Stimulated activated naive CD8-positive, alpha-beta T cell treated with anti-CD3 and anti-CD28 coated beads, Interleukin-15, Interleukin-2, amounts not matched to agents 100 U/mL and 50 U/mL, for 24 hours (primary cell): ENCODE results near the gene SPATA6L.
"Not testable (repeated sequence)": the region's sequence is repeated elsewhere in the genome, so short reads cannot be mapped to it uniquely, and the experiment has no call there.

Experiments
- ATAC-seq: fragments of 150-1000 bp; cut with Tn5 transposase; one replicate; pipeline ENCODE4 v1.10.0; 2021
- DNase-seq: peaks from one replicate; pipeline ENCODE4 v3.0.0; 2021

SPATA6L gene

DNA sequence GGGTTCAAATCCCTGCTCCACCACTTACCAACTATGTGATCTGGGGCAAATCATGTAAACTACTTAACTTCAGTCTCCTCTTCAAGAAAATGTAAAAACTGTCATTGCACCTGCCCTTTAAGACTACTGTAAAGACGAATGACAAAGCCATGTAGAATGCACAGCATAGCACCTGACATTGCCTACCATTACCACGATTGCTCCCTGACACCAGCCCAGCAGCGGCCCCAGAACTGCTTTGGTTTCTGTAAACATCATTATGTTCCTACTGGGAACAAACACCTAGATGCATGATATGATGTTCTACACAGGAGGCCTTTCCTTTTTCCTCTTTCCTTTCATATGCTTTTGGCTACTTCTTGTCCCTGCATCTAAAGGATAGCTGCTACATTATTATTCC, 27.3 kb downstream of the SPATA6L start:
- DNase-seq, result no peak
- ATAC-seq, result no peak

DNA sequence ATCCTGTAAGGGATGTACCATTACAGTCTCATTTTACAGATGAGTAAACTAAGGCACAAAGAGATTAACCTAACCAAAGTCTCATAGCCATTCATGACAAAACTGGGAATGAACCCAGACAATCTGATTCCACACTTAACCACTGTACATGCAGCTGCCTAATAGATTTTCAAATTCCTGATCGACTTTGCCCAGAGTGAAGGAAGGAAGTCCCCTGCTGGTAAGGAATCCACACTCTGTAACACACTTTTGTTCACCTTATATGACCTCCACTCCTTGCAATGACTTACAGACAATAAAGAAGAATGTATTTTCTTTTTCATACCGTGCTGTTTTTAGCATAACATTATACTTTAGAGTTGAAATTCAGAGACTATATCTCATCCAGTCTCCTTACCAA, 35.4 kb downstream of the SPATA6L start:
- ATAC-seq, result no peak
- no peak for DNase-seq

DNA sequence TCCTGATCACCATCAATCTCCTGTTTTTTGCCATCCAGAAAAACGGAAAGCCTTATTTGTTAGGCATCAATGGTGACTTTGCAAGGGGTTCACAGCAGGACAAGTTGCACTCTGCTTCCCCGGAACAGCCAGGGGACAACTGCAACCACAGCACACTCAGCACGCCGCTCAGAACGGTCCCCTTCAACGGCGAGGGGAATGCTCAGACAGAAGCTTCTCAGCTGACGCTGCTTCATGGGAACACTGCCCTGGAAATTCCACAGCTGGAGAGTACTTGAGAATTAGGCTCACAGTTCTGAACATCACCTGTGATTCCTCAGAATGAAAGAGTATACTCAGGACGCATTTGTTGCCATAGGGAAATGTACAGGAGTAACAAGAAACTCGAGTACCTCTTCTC, 44.3 kb downstream of the SPATA6L start:
- no peak for ATAC-seq
- DNase-seq, result no peak

DNA sequence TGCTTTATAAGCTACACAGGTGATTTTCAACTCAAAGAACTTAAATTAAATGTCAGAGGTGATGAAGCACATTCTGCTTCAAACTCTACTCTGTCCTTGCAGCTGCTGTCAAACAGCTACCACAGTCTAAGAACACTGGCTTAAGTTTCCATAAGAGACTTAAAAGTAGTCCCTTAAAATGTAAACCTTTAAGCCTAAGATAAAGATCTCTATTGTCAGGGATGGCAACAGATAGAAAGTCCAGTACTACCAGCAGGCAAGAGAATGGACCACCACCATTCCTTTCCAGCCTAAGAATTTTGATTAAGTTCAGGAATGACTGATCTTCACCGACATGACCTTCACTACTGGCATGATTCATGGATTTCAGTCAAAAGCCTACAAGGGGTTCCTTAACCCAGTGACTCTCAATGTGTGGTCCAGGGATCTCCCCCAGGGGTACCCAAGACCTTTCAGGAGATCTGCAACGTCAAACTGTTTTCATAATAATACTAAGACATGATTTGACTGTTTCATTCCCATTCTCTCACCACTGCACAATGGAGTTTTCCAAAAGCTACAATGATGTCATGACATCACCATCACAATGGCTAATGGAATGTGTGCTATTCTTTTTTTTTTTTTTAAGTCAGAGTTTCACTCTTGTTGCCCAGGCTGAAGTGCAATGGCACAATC, 45.3 kb downstream of the SPATA6L start:
- DNase-seq (no peak), ATAC-seq (peak; percentile 83)

DNA sequence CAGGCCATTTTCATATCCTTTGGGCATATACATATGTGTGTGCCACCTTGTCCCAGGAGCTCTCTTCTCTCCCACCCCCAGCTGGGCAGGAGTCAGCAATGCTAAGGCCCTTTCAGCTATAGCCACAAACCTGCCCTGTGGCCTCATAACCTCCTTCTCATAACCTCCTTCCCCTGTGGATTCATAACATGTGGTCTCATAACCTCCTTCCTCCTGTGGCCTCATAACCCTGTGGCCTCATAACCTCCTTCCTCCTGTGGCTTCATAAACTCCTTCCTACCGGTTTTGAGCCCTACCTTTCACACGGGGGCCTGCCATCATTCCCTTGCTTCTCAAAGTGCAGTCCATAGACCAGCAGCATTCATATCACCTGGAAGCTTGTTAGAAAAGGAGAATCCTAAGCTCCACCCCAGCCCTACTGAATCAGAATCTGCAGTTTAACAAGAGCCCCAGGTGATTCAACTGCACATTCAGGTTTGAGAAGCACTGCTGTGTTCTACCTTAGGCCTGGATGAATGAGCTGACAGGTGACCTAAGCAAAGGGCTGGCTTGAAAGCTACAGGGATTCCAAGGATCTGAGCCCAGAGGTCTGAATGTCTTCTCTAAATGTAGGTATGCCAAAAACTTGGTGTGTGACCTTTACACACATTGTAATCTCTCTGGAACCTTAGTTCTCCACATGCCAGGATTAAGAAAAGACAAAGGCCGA, 46.1 kb downstream of the SPATA6L start:
- DNase-seq, result no peak
- peak; percentile 57 for ATAC-seq

DNA sequence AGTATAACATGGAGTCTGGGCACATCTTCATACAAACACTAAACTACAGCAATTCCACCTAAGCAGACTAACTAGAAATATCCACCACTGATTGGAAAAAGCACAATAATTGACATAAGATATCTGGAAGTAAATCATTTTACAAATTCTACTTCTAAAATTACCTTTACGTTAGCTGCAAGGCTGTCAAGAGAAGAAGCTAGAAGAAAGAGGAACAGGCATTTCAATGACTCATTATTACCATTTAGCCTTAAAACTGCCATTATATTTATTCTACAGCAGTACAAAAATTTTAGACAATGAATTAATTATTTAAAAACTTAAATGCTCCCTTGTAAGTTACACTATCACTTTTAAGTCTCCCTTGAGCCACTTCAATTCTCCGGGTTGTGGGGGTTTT, 47.6 kb downstream of the SPATA6L start:
- ATAC-seq, result no peak
- no peak for DNase-seq

DNA sequence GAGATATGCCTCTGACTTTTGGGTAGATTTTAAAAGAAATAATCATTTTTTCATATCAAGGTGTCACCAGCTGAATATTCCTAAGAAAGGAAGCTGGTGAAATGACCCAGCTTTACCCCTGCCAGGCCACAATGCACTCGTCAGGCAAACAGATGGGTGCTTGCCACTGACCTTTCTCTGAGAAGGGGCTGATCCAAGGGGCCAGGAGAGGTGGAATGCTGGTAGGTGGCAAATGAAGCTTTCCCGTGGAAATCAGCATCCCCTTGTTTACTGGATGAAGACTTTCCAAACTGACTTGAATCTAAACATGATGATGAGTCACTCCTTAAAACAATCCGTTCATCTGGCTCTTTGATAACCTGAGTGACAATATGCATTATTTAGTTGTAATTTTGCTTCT, 48.5 kb downstream of the SPATA6L start:
- no peak for DNase-seq
- no peak for ATAC-seq

DNA sequence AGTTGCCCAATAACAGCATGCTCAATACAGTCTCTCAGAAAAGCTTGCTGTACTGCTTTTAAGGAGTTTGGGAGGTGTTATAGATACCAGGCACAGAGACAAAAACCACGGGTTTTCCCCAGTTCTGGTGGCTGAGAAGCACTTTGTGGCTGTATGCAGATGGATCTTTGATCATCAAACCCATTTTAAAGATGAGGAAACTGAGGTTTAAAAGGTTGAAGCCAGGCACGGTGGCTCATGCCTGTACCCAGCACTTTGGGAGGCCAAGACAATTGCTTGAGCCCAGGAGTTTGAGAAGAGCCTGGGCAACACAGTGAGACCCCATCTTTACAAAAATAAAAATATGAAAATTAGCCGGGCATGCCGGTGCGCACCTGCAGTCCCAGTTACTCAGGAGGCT, 50.5 kb downstream of the SPATA6L start:
- ATAC-seq (no peak), DNase-seq (no peak)

DNA sequence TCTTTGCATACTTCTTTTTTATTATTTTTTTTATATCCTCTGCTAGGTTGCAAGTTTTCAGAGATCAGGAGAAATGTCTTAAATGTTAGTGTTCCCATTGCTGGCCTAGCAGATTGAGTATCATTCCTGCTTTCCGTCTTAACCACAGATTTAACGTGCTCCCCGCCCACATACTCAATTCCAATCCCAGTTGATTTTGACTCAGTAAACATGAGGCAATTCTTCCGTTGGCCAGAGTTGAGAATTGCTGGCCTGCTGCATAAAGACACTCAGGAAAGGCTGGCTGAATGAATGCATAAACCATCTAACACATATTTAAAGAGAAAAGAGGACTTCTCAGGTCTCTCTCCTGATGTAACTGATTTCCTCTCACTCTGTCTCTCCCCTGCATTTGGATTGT, 51.0 kb downstream of the SPATA6L start:
- ATAC-seq (no peak), DNase-seq (no peak)

DNA sequence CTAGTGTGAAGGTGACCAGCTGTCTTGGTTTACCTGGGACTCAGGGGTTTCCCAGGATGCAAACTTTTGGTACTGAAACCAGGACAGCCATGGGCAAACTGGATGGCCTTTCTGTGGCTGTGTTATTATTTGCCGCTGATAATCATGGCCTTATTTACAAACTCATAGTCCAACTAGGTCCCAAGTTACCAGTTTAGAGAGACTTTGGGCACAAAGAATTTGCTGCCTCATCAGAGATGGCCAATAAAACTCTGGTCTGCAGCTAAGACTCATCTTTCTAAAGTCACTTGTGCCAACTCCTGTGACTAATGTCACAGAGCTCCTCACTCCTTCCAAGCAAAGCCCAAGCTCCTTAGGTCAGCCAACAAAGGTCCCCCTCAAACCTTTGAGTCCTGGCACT, 51.7 kb downstream of the SPATA6L start:
- ATAC-seq, result no peak
- DNase-seq, result no peak

DNA sequence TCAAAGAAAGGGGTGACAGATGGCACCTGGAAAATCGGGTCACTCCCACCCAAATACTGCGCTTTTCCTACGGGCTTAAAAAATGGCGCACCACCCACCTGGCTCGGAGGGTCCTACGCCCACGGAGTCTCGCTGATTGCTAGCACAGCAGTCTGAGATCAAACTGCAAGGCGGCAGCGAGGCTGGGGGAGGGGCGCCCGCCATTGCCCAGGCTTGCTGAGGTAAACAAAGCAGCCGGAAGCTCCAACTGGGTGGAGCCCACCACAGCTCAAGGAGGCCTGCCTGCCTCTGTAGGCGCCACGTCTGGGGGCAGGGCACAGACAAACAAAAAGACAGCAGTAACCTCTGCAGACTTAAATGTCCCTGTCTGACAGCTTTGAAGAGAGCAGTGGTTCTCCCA, 60.2 kb downstream of the SPATA6L start:
- not testable (repeated sequence) for DNase-seq

DNA sequence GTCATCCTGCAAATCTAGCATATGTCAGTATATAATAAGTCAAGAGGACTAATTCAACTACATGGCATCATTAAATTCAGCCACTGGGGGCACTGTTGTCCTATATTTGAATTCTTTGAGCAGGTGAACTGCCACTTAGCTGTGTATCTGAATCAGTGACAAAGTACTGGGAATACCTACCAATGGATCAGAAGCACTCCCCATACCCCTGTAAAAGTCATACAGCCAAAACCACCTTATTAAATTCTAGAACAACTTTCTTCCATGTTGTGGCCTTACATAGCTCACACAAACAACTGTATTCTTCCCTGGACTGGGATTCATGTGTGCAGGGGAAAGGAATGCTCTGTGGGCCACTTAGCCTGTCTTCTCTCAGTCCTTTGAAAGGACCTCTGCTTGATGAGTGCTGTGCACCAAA, 61.6 kb downstream of the SPATA6L start:
- peak; percentile 70 for DNase-seq

More for the DNA sequence above, 60.2 kb downstream of the SPATA6L start:
- not testable (repeated sequence) for ATAC-seq

DNA sequence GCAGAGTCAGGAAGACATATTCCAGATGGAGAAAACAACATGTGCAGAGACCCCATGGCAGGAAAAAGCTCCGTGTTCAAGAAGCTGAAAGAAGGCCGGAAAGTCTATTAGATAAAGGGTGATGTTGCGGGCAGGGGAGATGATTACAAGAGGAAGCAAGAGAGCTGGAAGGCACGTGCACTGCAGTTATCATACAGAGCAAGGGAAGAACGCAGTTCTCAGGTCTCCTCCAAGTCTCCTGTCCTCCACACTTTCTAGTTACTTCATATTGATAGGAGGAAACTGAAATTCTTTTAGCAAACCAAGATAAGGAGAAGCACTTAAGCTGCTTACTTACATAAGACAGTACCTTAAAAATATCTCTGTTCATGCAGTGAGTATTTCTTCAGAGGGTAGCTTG, 62.5 kb downstream of the SPATA6L start:
- DNase-seq (no peak), ATAC-seq (no peak)

More for the DNA sequence above, 61.6 kb downstream of the SPATA6L start:
- ATAC-seq, result peak; percentile 55

DNA sequence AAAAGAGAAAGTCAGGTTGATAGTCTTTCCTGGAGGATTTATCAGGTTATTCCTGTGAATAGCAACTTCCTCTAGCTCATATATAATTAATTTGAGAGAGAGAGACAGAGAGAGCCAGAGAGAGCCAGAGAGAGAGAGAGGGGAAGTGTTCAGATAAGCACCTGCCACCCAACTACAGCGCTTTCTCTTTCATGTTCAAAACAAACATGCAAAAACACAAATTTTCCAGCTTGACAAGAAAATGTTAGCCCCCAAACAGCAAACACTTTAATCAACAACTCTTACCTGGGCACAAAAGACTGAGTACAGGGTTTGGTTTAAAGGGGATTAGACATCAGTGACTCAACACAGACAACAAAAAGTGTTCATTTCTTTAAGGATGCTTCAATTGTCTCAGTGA, 65.9 kb downstream of the SPATA6L start:
- no peak for ATAC-seq

DNA sequence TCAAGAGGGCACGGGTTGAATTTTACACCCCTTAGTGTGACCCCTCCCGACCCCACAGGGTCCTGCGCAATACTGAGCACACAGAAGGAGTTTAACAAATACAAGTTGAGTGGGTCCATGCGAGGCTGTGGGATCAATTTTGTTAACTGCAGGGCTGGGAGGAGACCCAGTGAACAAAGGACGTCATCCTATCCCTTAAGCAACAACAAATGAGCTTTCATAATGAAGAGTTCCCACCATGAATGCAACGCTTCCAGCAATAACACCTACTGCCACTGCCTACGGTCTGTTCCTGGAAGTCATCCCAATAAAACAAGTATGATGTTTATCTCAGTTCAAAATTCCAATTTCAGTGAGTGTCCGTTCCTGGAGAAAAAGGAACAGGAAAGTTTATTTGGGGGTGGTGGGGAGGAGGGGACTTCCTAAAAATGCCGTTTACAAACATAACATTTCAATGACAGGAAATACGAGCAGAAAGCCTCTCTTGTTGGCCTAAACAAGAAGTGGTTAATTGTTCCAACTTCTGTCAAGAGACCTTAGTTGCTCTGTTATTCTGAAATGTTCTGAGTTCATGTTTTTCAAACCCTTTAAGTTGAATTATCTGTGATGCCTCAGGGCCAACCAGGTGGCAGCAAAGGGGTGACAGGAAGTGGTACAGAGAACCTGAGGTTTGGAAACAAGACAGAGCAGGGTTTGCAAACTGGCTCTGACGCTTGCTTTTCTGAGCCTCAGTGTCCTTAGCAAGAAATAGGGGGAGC, 69.9 kb downstream of the SPATA6L start:
- peak; percentile 25 for DNase-seq
- ATAC-seq, result peak; percentile 71

More for the DNA sequence above, 65.9 kb downstream of the SPATA6L start:
- no peak for DNase-seq

DNA sequence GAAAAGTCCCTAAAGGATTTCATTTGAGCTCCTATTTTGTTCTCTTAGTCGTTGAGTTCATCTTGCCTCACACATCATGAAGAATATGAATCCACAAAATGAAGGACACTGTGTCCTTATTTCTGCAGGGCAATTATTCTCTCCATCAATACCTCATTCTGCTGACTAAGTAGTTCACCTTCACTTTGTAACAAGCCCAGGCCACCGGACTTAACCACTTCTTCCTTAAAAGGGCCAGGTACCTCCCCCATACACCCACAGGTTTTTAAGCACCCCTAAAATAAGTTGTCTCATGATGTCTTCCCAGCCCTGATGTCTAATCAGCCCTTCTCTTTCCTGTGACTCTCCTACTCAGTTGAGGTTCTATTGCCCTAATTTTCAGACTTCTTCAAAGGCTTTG, 71.3 kb downstream of the SPATA6L start:
- DNase-seq, result no peak
- ATAC-seq, result no peak

DNA sequence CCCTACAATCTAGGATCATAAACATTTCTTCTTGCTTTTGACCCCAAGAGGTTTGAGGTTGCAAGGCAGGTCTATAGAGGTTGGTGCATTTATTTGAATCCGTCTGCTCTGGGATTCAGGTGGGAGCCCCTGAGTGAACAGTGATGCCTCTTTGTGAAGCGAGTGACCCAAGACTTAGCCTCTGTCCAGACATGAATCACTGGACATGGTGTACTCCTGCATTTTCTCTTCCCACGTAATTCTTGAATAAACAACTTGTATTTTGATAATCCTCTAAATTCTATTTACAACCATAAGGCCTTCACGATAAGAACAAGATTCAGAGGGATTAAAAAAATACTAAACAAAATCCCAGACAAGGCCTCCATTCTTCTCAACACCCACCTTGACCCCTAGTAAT, 71.7 kb downstream of the SPATA6L start:
- no peak for ATAC-seq
- DNase-seq, result no peak

DNA sequence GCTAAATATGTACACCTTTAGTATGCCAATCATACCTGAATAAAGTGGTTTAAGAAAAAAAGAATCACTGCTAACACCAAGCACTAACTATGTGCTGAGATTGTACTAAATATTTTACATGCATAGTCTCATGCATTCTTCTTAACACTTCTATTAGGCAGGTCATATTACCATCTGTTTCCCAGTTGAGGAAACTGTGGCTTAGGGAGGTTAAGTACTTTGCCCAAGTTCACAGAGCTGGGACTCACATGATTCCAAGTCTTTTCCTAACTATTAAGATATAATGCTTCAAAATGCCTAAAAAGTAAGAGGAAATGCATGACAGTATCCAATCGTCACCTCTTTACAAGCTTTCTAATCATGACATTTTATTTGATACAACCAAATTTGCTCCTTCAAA, 73.4 kb downstream of the SPATA6L start:
- no peak for DNase-seq
- ATAC-seq, result no peak

DNA sequence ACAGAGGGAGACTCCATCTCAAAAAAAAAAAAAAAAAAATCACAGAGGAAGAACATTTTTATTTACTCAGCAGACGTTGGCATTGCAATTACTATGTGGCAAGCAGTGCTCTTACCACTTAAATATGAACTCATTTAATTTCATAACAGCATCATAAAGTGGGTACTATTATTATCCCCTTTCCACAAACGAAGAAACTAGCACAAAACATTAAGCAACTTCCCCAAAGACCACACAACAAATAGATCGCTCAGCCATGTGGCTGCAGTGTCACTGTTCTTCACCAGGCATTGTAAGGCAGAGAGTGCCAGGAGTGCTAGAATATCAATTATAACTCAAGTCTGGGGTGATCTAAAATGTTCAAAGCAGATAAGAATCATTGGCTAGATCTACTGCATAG, 74.0 kb downstream of the SPATA6L start:
- DNase-seq (no peak), ATAC-seq (no peak)

DNA sequence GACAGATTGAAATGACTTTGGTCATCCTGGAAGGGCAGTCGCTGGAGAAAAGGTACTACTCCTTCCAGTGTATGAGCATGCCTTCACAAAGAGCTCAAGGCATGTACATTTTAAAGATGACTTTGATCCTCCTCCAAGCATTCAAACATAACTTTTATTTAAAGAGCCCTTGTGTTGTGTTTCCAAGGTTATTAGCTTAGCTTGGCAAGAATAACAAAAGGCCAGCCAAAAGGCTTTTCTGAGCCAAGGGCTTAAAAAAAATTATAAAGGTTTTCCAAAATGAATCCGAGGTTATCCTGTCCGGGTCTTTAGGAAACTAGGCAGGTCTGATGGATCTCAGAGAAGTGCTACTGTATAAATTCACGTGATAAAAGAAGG, 75.2 kb downstream of the SPATA6L start:
- DNase-seq, result no peak
- no peak for ATAC-seq

DNA sequence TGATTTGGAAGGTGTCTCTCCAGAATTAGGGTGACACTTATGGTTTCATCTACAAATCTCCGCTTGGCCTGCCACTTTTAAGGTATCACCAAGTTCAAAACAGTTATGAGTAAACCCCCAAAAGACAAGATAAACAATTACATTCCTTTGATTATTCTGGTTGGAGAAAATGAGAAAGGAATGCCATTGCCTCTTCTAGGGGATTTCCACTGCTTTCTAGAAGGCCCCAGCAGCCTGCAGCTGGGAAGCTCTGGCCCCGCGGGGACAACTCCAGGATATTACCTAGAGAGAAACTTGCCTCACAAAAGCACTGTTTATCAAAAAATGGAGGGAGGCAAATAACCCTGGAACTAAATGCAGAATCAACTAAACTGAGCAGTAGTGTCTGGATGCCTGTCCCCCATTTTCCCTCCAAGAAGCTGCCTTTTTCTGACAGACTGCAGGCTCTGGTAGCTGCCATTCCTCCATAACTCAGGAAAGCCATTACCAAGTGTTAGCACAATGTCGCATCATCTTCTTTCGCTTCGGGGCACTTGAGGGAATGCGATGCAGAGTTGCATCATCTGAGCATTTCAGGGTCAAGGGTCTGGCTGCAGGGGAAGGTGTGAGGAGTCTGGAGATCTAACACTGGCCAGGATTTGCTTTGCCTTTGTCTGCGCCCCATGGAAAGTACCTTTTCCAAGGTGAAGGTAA, 75.7 kb downstream of the SPATA6L start:
- no peak for DNase-seq
- no peak for ATAC-seq

DNA sequence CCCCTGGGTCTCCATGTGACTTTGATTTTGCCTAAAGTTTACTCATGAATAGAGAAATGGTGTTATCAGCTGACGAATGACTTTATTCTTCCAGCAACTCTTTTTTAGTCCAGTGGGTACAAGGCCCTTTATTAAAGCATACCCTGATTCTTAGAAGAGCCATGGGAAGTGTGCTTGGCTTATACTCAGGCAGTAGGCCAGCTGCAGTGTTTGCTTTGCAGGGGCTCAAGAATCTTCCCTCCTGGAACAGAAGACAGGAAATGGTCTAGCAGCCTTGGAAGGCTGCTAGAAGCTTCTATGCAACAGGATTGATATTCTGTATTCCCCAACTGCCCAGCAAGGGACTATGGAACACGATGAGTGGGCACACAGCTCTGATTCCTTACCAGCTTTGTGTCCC, 77.6 kb downstream of the SPATA6L start:
- ATAC-seq, result no peak
- no peak for DNase-seq

DNA sequence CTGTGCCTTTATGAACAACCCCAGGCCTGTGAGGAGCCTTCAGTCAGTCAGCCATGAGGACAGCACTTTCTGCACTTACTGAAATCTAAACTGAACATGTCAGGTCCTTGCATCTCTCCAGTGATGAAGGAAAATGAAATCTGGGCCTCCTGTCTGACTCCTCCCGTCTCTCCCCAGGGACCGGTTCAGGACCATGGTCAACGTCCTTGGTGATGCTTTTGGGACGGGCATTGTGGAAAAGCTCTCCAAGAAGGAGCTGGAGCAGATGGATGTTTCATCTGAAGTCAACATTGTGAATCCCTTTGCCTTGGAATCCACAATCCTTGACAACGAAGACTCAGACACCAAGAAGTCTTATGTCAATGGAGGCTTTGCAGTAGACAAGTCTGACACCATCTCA, 81.1 kb downstream of the SPATA6L start:
- ATAC-seq, result no peak
- DNase-seq, result no peak
